HG02938 (cell line): ENCODE measurements around the gene ZNF10.

Source experiments
- ATAC-seq: cut with Tn5 transposase; IDR thresholded peaks from one replicate; pipeline ENCODE4 v1.9.1; 2021; ENCODE audit warnings: mild to moderate bottlenecking, moderate library complexity; ENCODE audit not compliant: unreplicated experiment

ZNF10 gene

DNA sequence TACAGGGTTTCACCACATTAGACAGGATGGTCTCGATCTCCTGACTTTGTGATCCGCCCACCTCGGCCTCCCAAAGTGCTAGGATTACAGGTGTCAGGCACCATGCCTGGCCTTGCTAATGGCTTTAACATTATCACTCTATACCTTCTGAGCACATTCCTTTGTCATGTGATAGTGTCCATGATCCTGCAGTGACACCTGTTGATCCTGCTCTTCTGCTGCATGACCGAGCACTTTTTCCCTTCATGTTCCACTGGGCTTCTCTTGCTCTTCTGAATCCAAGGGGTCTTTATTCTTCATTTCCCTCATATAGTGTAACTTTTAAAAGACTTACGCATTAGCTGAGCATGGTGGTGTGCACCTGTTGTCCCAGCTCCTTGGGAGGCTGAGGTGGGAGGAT is 62.4 kb downstream of the ZNF10 start:
- ATAC-seq: no peak

GRCh38 chr12:133201888-133202287 is 71.5 kb downstream of the ZNF10 start:
- no peak for ATAC-seq

GRCh38 chr12:133202493-133203343 is 72.3 kb downstream of the ZNF10 start:
- no peak for ATAC-seq

GRCh38 chr12:133203344-133204263 is 73.2 kb downstream of the ZNF10 start:
- no peak for ATAC-seq

DNA sequence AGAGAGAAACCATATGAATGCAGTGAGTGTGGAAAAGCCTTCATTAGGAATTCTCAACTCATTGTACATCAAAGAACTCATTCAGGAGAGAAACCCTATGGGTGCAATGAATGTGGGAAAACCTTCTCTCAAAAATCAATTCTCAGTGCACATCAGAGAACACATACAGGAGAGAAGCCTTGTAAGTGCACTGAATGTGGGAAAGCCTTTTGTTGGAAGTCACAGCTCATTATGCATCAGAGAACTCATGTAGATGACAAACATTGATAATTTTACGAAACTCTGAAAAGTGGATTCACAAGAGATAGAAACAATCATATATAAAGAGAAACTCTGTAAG is 73.8 kb downstream of the ZNF10 start:
- no peak for ATAC-seq

DNA sequence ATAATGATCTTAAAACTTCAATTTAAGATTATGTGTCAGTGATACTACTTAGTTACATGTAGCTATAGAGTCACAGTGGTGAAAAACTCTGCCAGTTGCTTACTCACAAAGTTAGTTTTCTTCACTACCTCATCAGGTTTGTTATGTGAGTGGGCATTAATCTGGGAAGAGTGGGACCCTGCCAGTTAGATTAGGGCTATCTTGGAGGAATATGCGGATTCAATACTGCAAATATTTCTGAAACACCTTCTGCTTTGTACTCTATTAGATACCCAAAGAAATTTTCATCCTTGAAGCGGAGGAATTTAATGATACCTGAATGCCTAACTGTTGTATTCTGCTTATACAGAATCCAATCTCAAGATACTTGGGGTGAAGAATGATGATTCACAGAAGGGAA is 76.0 kb downstream of the ZNF10 start:
- no peak for ATAC-seq
